GM12864 (cell line): Measurements from ENCODE around the gene XRRA1.
A peak's percentile ranks its signal among the peaks of the same experiment; 100 is the strongest.

Experiments used
- DNase-seq: peaks from one replicate; pipeline ENCODE4 v3.0.0-alpha.2; 2011; ENCODE audit warnings: low read depth
- H3K4me3 ChIP-seq: 2 replicates; pipeline ENCODE4 v1.5.1; 2011; ENCODE audit warnings: mild to moderate bottlenecking, low read depth, low read length, control low read depth
- CTCF ChIP-seq: IDR thresholded peaks from 2 replicates; pipeline ENCODE4 v1.5.1; 2011; ENCODE audit warnings: low read depth, mild to moderate bottlenecking, moderate library complexity, low read length, control low read depth, inconsistent platforms; ENCODE audit errors: missing control alignments

The XRRA1 gene

GRCh38 chr11:74951226-74951625 is 2.3 kb upstream of the XRRA1 start:
- no peak for DNase-seq
- peak overlapping the region; percentile 65 for H3K4me3 ChIP-seq

GRCh38 chr11:74950374-74950969 is 1.6 kb upstream of the XRRA1 start:
- DNase-seq = no peak
- no peak for TF ChIP-seq CTCF
- peak overlapping the region; percentile 65 for H3K4me3 ChIP-seq

More at GRCh38 chr11:74951226-74951625, 2.3 kb upstream of the XRRA1 start:
- no peak for TF ChIP-seq CTCF

GRCh38 chr11:74949753-74950137 is 854 bp upstream of the XRRA1 start:
- no peak for DNase-seq
- no peak for TF ChIP-seq CTCF

GRCh38 chr11:74948546-74948897 is 369 bp downstream of the XRRA1 start:
- no peak for TF ChIP-seq CTCF
- DNase-seq = no peak
- H3K4me3 ChIP-seq = peak overlapping the region; percentile 65

More at GRCh38 chr11:74949753-74950137, 854 bp upstream of the XRRA1 start:
- peak overlapping the region; percentile 65 for H3K4me3 ChIP-seq

GRCh38 chr11:74942073-74942759 is 6.7 kb downstream of the XRRA1 start:
- H3K4me3 ChIP-seq = no peak overlapping the region
- TF ChIP-seq CTCF = no peak
- no peak for DNase-seq

GRCh38 chr11:74941492-74941891 is 7.4 kb downstream of the XRRA1 start:
- no peak for DNase-seq
- no peak for TF ChIP-seq CTCF
- H3K4me3 ChIP-seq = no peak overlapping the region
